ENCODE data around the gene SFTA2.
"Not testable (repeated sequence)": the region's sequence is repeated elsewhere in the genome, so short reads cannot be mapped to it uniquely, and the experiment has no call there.

SFTA2 gene

DNA sequence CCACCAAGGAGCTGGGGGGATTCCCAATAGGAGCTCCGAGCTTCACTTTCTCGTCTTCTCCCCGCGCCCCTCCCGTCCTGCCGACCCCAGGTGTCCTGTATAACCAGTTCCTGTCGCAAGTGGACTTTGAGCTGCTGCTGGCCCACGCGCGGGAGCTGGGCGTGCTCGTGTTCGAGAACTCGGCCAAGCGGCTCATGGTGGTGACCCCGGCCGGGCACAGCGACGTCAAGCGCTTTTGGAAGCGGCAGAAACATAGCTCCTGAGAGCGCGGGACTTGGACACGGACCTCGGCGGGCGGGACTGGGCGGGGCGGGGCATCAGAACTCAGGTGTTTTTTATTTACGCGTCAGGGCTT is 18.3 kb downstream of the SFTA2 start:
- Mint-ChIP-seq H3K9me3 (no peaks in the 10 kb centered on the region), H3K27ac (peak overlapping the region; percentile 93), H3K4me3 (peak overlapping the region; percentile 90 to 98), H3K36me3 (peaks cover 48 to 55% of the 10 kb centered on the region in 2 donors), H3K4me1 (peaks cover 33 to 73% of the 10 kb centered on the region in 2 donors), H3K27me3 (no peaks in the 10 kb centered on the region)
- ATAC-seq (replicated peaks) (no peak), DNase-seq (no peak)

GRCh38 chr6:30912746-30913520 is 19.0 kb downstream of the SFTA2 start:
- Mint-ChIP-seq H3K27ac (peak overlapping the region; percentile 49), H3K9me3 (no peaks in the 10 kb centered on the region), H3K27me3 (no peaks in the 10 kb centered on the region), H3K4me3 (peak overlapping the region; percentile 90 to 98), H3K36me3 (peaks cover 44 to 49% of the 10 kb centered on the region in 2 donors), H3K4me1 (peaks cover 39 to 80% of the 10 kb centered on the region in 2 donors)
- ATAC-seq (replicated peaks): no peak
- no peak for DNase-seq

DNA sequence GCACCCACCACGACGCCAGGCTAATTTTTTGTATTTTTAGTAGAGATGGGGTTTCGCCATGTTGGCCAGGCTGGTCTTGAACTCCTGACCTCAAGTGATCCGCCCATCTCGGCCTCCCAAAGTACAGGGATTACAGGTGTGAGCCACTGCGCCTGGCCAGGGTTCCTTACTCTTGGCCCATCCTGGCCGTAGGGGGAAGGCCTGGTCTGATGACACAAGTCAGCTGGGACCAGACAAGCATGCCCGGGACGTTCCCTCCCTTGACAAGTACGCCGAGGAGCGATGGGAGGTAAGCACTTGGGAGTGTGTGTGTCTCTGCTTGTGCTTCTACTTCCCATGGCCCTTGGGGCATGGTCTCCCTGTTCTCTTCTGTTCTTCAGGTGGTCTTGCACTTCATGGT is 21.5 kb downstream of the SFTA2 start:
- not testable (repeated sequence) for H3K4me3 Mint-ChIP-seq; H3K9me3 Mint-ChIP-seq; H3K27me3 Mint-ChIP-seq; H3K27ac Mint-ChIP-seq; DNase-seq; ATAC-seq (replicated peaks)
- Mint-ChIP-seq H3K36me3 (peaks cover 24 to 27% of the 10 kb centered on the region in 2 donors), H3K4me1 (peaks cover 32 to 56% of the 10 kb centered on the region in 2 donors)

- Mint-ChIP-seq H3K4me3 (peak overlapping the region; percentile 85 to 90), H3K4me1 (peaks cover 21 to 40% of the 10 kb centered on the region in 2 donors), H3K36me3 (peaks cover 24 to 27% of the 10 kb centered on the region in 2 donors), H3K9me3 (no peaks in the 10 kb centered on the region), H3K27ac (peak overlapping the region; percentile 88), H3K27me3 (no peaks in the 10 kb centered on the region)
- DNase-seq: no peak
- ATAC-seq (replicated peaks): no peak
Observed at GRCh38 chr6:30908700-30909099, 23.3 kb downstream of the SFTA2 start.

GRCh38 chr6:30907758-30908591 is 24.0 kb downstream of the SFTA2 start, which contains the start of gene GTF2H4:
Gene GTF2H4 (plus strand): TSS chr6:30908207.
- Mint-ChIP-seq H3K27ac (peak within 1 kb of the TSS; percentile 88), H3K9me3 (no peaks in the 10 kb centered on the region), H3K4me3 (peak within 1 kb of the TSS; percentile 85 to 90), H3K36me3 (peaks cover 20 to 22% of the 10 kb centered on the region in 2 donors), H3K27me3 (no peaks in the 10 kb centered on the region), H3K4me1 (peaks cover 17 to 35% of the 10 kb centered on the region in 2 donors)
- ATAC-seq (replicated peaks) (peak; percentile 98 to 99), DNase-seq (peak; percentile 94)

GRCh38 chr6:30907290-30907757 is 24.6 kb downstream of the SFTA2 start:
- not testable (repeated sequence) for H3K27me3 Mint-ChIP-seq; H3K9me3 Mint-ChIP-seq; DNase-seq; ATAC-seq (replicated peaks)
- peak overlapping the region; percentile 88 for H3K27ac Mint-ChIP-seq
- H3K4me3 Mint-ChIP-seq: peak overlapping the region; percentile 85 to 90
- peaks cover 22 to 37% of the 10 kb centered on the region in 2 donors for H3K4me1 Mint-ChIP-seq
- peaks cover 18 to 19% of the 10 kb centered on the region in 2 donors for H3K36me3 Mint-ChIP-seq

- Mint-ChIP-seq H3K4me1 (peaks cover 13 to 19% of the 10 kb centered on the region in 2 donors), H3K4me3 (no peak overlapping the region), H3K27ac (peak overlapping the region; percentile 2)
Observed at GRCh38 chr6:30903236-30903635, 28.7 kb downstream of the SFTA2 start.

GRCh38 chr6:30902709-30903108 is 29.3 kb downstream of the SFTA2 start:
- H3K27ac Mint-ChIP-seq: peak overlapping the region; percentile 2
- H3K36me3 Mint-ChIP-seq: peaks cover 13 to 18% of the 10 kb centered on the region in 2 donors
- peak overlapping the region; percentile 1 to 11 for H3K4me3 Mint-ChIP-seq
- H3K27me3 Mint-ChIP-seq: no peaks in the 10 kb centered on the region
- ATAC-seq (replicated peaks) (peak; percentile 31 to 46), DNase-seq (no peak)
- H3K4me1 Mint-ChIP-seq: peaks cover 11 to 15% of the 10 kb centered on the region in 2 donors
- H3K9me3 Mint-ChIP-seq: no peaks in the 10 kb centered on the region

More at GRCh38 chr6:30903236-30903635, 28.7 kb downstream of the SFTA2 start:
- H3K36me3 Mint-ChIP-seq: peaks cover 13 to 15% of the 10 kb centered on the region in 2 donors
- H3K9me3 Mint-ChIP-seq: no peaks in the 10 kb centered on the region
- no peaks in the 10 kb centered on the region for H3K27me3 Mint-ChIP-seq
- DNase-seq: no peak
- peak; percentile 31 to 37 for ATAC-seq (replicated peaks)

- peaks cover 11 to 15% of the 10 kb centered on the region in 2 donors for H3K4me1 Mint-ChIP-seq
- ATAC-seq (replicated peaks); H3K27ac Mint-ChIP-seq; H3K27me3 Mint-ChIP-seq; DNase-seq; H3K9me3 Mint-ChIP-seq: not testable (repeated sequence)
- peak overlapping the region in 1 of 2 donors; percentile 1 for H3K4me3 Mint-ChIP-seq
- H3K36me3 Mint-ChIP-seq: peaks cover 13 to 18% of the 10 kb centered on the region in 2 donors
Observed at GRCh38 chr6:30902196-30902595, 29.8 kb downstream of the SFTA2 start.

DNA sequence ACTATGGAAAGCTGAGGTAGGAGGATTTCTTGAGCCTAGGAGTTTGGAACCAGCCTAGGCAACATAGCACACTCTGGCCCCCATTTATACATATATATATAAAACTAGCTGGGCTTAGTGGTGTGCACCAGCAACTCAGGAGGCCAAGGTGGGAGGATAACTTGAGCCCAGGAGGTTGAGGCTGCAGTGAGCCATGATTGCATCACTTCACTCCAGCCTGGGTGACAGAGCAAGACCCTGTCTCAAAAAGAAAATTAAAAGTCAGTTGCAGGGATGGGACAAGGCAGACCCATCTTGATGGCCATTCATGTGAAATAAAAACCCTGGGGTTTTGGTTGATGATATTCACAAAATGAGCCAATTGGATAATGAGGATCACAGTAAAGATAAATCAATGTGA is 30.5 kb downstream of the SFTA2 start:
- Mint-ChIP-seq H3K4me1 (peaks cover 11 to 15% of the 10 kb centered on the region in 2 donors), H3K27me3 (no peaks in the 10 kb centered on the region), H3K36me3 (peaks cover 13 to 18% of the 10 kb centered on the region in 2 donors), H3K9me3 (no peaks in the 10 kb centered on the region), H3K4me3 (no peak overlapping the region), H3K27ac (no peak overlapping the region)
- DNase-seq: no peak
- no peak for ATAC-seq (replicated peaks)

DNA sequence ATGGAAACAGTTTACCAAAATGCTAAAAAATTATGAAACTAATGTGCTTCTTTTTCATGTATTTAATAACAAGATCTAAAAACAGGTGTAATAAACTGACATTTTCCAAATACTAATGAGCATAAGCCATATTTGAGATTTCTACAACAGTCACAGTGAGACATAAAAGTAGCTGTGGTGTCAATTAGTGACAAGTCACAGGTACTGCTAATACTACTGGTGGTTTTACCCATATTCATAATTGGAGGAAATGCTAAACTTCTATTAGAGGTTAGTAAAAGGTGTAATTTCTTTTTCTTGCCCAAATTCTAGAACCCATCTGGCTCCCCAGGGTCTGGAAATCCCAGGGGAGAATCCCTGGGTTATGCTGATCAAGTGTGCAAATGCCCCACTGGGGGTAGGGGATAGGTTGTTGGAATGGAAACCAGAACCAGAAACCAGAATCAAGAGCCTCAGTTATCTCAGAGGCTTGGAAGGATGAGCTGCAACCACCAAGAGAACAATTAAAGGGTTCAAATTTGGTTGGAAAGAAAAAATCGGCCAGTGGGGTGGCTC is 31.0 kb downstream of the SFTA2 start:
- Mint-ChIP-seq H3K36me3 (peaks cover 14 to 19% of the 10 kb centered on the region in 2 donors), H3K4me3 (no peak overlapping the region), H3K27ac (peak overlapping the region; percentile 31), H3K9me3 (no peaks in the 10 kb centered on the region), H3K4me1 (peaks cover 11 to 15% of the 10 kb centered on the region in 2 donors), H3K27me3 (no peaks in the 10 kb centered on the region)
- DNase-seq (no peak), ATAC-seq (replicated peaks) (peak in 1 of 2 donors; percentile 31)

DNA sequence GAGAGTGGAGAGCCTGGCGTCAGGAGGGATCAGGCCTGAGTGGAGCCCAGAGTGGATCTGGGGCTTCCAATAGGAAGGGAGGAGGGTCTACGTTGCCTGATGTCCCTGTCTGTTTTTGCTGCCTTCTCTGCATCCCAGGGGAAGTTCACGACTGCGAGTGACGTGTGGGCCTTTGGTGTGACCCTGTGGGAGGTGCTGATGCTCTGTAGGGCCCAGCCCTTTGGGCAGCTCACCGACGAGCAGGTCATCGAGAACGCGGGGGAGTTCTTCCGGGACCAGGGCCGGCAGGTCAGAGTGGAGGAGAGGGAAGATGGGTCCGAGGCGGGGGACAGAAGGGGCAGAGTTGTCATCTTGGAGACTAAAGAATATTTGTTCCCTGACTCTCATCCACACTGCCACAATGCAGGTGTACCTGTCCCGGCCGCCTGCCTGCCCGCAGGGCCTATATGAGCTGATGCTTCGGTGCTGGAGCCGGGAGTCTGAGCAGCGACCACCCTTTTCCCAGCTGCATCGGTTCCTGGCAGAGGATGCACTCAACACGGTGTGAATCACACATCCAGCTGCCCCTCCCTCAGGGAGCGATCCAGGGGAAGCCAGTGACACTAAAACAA is 33.1 kb downstream of the SFTA2 start:
- H3K27me3 Mint-ChIP-seq: no peaks in the 10 kb centered on the region
- ATAC-seq (replicated peaks) (no peak), DNase-seq (no peak)
- H3K4me1 Mint-ChIP-seq: peaks cover 17 to 21% of the 10 kb centered on the region in 2 donors
- no peak overlapping the region for H3K27ac Mint-ChIP-seq
- H3K36me3 Mint-ChIP-seq: peaks cover 25 to 30% of the 10 kb centered on the region in 2 donors
- no peaks in the 10 kb centered on the region for H3K9me3 Mint-ChIP-seq
- no peak overlapping the region for H3K4me3 Mint-ChIP-seq

GRCh38 chr6:30897882-30898281 is 34.1 kb downstream of the SFTA2 start:
- H3K36me3 Mint-ChIP-seq: peaks cover 25 to 32% of the 10 kb centered on the region in 2 donors
- peaks cover 16 to 19% of the 10 kb centered on the region in 2 donors for H3K4me1 Mint-ChIP-seq
- ATAC-seq (replicated peaks) (no peak), DNase-seq (no peak)
- H3K27me3 Mint-ChIP-seq: no peaks in the 10 kb centered on the region
- no peaks in the 10 kb centered on the region for H3K9me3 Mint-ChIP-seq
- H3K4me3 Mint-ChIP-seq: no peak overlapping the region
- no peak overlapping the region for H3K27ac Mint-ChIP-seq

DNA sequence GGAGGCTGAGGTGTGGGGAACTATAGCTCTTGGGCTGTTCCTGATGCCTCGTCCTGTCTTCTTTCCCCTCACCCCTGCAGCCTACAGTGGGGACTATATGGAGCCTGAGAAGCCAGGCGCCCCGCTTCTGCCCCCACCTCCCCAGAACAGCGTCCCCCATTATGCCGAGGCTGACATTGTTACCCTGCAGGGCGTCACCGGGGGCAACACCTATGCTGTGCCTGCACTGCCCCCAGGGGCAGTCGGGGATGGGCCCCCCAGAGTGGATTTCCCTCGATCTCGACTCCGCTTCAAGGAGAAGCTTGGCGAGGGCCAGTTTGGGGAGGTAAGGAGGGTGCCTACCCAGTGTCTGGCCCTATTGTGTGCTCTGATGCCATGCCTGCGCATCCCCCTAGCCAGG is 35.4 kb downstream of the SFTA2 start:
- Mint-ChIP-seq H3K9me3 (no peaks in the 10 kb centered on the region), H3K36me3 (peaks cover 29 to 37% of the 10 kb centered on the region in 2 donors), H3K27me3 (no peaks in the 10 kb centered on the region), H3K27ac (no peak overlapping the region), H3K4me3 (no peak overlapping the region), H3K4me1 (peaks cover 9 to 11% of the 10 kb centered on the region in 2 donors)
- DNase-seq: no peak
- no peak for ATAC-seq (replicated peaks)

Data from stimulated activated naive B cell treated with anti-CD40 and anti-IgM and Interleukin-4, amounts not matched to agents 10 μg/mL and 1 μg/mL and 100 μg/mL, for 72 hours (primary cell).